Tibial artery (tissue), 4 donors: ENCODE results near the gene ETHE1.

Source experiments
- DNase-seq, 2 donors: peaks; one replicate each; pipeline ENCODE4 v3.0.0-alpha.2; 2019
- H3K27ac ChIP-seq, 2 donors: fragments of 200-600 bp; sonication (generic) in 1 of 2; 1 replicate in 1 of 2; 2 replicates in 1 of 2; pipeline ENCODE4 v1.5.1; 2018 to 2019; ENCODE audit warnings: mild to moderate bottlenecking in 1 of 2
- H3K27me3 ChIP-seq, 2 donors: fragments of 200-600 bp; sonication (generic) in 1 of 2; one replicate each; pipeline versions ENCODE4 v1.5.1 to v1.6.0; 2016 to 2019
- H3K36me3 ChIP-seq, 3 donors: fragments of 200-600 bp; sonication (generic) in 2 of 3; one replicate each; pipeline ENCODE4 v1.5.1; 2016 to 2019; ENCODE audit warnings: mild to moderate bottlenecking in 2 of 3
- H3K4me1 ChIP-seq, 4 donors: fragments of 200-600 bp; sonication (generic) in 2 of 4; 1 replicate in 3 of 4; 2 replicates in 1 of 4; pipeline ENCODE4 v1.5.1; 2016 to 2019
- H3K4me3 ChIP-seq, 2 donors: fragments of 200-600 bp; sonication (generic) in 1 of 2; 1 replicate in 1 of 2; 2 replicates in 1 of 2; pipeline ENCODE4 v1.5.1; 2018 to 2019; ENCODE audit warnings: mild to moderate bottlenecking in 2 of 2
- H3K9me3 ChIP-seq, 3 donors: fragments of 200-600 bp; sonication (generic) in 1 of 3; one replicate each; pipeline ENCODE4 v1.5.1; 2016 to 2019
- intact Hi-C: fragments of 100-400 bp; cut with DNase I; formaldehyde crosslinking; loops from one replicate; pipeline ENCODE4 v1.15.0; 2023; ENCODE audit warnings: low total_unique reads
- TF ChIP-seq, protein P1 (sequence below), 2 experiments: fragments of 200-600 bp in 1 of 2; fragments of 450-650 bp in 1 of 2; IDR thresholded peaks; one replicate each; pipeline ENCODE4 v1.5.1; 2017 to 2019; ENCODE audit warnings: antibody characterized with exemption in 2 of 2, mild to moderate bottlenecking in 1 of 2, moderate library complexity in 1 of 2

ETHE1 gene

DNA sequence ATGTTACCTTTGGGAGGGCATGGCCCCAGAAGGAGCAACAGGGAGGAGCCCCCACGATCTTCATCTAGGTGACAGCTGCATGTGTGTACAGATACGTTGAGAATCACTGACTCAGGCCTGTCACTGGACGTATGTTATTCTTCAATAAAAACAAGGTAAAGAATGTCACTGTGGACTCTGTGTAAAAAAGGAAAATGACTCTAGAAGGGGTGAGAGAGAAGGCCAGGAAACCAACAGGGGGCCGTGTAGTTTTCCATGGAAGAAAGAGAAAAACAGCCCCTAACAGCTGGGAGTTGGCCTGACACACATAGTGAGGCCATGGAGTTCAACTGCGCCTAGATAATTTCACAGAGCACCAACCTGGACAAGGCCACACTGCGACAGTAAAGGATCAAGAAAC, 59.7 kb downstream of the ETHE1 start:
- no peak overlapping the region for H3K27ac ChIP-seq
- intact Hi-C loops = no loop called here

DNA sequence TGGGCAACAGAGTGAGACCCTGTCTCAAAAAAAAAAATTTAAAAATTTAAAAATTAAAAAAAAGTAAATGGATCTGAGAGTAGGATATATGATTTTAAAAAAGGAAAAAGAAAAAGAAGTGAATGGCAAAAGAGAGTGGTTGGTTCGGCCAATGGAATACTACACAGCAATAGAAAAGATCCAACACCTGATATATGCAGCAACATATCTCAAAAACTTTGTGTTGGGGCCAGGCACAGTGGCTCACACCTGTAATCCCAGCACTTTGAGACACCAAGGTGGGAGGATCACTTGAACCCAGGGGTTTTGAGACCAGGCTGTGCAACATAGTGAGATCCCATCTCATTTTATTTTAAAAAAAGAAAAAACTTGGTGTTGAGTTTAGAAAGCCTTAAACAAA, 60.2 kb downstream of the ETHE1 start:
- H3K4me1 ChIP-seq = peaks cover 0 to 22% (median 11%) of the 10 kb centered on the region in 4 donors
- intact Hi-C loops = no loop called here
- no peak for DNase-seq
- no peak overlapping the region for H3K4me3 ChIP-seq
- no peaks in the 10 kb centered on the region for H3K36me3 ChIP-seq
- peaks cover 0 to 9% of the 10 kb centered on the region in 2 donors for H3K27me3 ChIP-seq
- no peak overlapping the region for H3K27ac ChIP-seq
- TF ChIP-seq, protein P1, sequence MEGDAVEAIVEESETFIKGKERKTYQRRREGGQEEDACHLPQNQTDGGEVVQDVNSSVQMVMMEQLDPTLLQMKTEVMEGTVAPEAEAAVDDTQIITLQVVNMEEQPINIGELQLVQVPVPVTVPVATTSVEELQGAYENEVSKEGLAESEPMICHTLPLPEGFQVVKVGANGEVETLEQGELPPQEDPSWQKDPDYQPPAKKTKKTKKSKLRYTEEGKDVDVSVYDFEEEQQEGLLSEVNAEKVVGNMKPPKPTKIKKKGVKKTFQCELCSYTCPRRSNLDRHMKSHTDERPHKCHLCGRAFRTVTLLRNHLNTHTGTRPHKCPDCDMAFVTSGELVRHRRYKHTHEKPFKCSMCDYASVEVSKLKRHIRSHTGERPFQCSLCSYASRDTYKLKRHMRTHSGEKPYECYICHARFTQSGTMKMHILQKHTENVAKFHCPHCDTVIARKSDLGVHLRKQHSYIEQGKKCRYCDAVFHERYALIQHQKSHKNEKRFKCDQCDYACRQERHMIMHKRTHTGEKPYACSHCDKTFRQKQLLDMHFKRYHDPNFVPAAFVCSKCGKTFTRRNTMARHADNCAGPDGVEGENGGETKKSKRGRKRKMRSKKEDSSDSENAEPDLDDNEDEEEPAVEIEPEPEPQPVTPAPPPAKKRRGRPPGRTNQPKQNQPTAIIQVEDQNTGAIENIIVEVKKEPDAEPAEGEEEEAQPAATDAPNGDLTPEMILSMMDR (IDR thresholded peaks at IDR 0.05) = no peak
- H3K9me3 ChIP-seq = no peaks in the 10 kb centered on the region

More for the DNA sequence above, 59.7 kb downstream of the ETHE1 start:
- Histone ChIP-seq H3K27me3 (peaks cover 0 to 9% of the 10 kb centered on the region in 2 donors), H3K4me1 (peaks cover 0 to 22% (median 11%) of the 10 kb centered on the region in 4 donors), H3K36me3 (no peaks in the 10 kb centered on the region), H3K9me3 (no peaks in the 10 kb centered on the region), H3K4me3 (no peak overlapping the region)
- TF ChIP-seq, protein P1 (IDR thresholded peaks at IDR 0.05) = no peak
- no peak for DNase-seq

DNA sequence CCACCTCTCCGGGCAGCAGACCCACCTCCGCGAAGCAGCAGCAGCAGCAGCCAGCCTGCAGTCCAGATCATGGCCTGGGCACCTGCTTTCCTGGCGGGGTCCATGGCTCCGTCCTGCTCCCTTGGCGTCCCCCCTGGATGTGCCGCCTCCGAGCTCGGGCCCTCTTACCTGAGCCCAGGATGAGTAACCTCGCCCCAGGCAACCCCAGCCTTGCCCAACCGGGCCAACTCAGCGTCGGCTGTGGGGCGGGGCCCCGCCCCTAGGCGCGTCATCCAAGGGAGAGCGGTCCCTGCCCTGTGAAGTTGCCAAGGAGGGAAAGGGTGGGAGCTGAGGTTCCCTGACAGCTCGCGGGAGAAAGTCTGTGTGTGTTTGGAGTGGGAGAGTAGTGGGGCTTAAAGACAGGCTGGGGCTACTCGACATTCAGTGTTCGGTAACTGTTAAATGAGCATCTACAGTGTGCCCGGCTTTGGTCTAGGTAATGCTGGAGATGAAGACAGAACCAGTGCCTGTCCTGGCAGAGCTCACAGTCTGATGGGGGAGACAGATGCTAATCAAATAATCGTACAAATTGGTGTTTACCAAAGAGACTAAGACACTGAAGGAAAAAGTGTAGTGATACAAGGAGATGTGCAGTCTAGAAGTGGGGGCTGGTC, 61.4 kb downstream of the ETHE1 start, which contains the start of gene LYPD3:
TSS of gene LYPD3 (minus strand) at position 141 of the 653 bp plus-strand sequence. CDS start at position 104, 37 bp downstream.
- intact Hi-C loops = no loop called here
- H3K27ac ChIP-seq = peak within 1 kb of the TSS; percentile 82 to 88
- H3K4me1 ChIP-seq = peaks cover 0 to 22% (median 11%) of the 10 kb centered on the region in 4 donors
- H3K27me3 ChIP-seq = peaks cover 0 to 9% of the 10 kb centered on the region in 2 donors
- DNase-seq = no peak
- peaks cover 0 to 6% (median 0%) of the 10 kb centered on the region in 3 donors for H3K36me3 ChIP-seq
- H3K9me3 ChIP-seq = no peaks in the 10 kb centered on the region
- H3K4me3 ChIP-seq = peak within 1 kb of the TSS; percentile 64 to 71
- TF ChIP-seq, protein P1 (IDR thresholded peaks at IDR 0.05) = no peak

DNA sequence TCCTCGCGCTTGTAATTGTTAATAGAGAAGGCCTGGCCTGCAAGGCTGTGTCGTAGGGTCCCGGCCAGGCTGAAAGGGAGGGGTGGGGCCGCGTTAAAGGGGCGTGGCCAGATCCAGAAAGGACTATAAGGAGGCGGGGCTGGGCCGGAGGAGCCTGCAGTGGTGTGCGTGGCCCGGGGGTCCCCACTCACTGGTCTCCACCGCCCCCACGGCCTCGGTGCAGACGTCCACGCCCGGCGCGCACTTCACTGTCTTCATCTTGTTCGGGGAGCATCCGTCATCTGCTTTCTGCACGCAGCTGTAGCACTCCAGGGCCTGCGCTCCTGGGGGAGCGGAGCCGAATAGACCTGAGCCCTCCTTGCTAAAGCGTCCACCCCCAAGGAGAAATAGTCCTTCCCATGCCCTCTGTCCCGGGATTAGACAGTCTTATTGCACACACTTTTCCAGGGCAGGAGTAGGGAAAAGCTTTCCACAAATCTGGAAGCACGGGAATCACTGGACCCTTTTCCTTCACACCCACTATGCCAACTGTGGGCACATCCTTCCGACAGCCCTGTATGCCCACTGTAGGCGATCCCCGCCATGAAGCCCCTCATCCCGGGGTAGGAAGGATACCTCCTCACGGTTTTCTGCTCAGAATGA, 62.7 kb downstream of the ETHE1 start:
- Histone ChIP-seq H3K4me1 (peaks cover 0 to 22% (median 11%) of the 10 kb centered on the region in 4 donors), H3K27ac (peak overlapping the region; percentile 82 to 88), H3K36me3 (peaks cover 0 to 6% (median 0%) of the 10 kb centered on the region in 3 donors), H3K27me3 (peaks cover 0 to 9% of the 10 kb centered on the region in 2 donors), H3K9me3 (no peaks in the 10 kb centered on the region), H3K4me3 (peak overlapping the region; percentile 64 to 71)
- intact Hi-C loops = loop anchor here (5.0 kb wide), 1 partner anchor 38 kb away; the partner anchor contains the start of gene PHLDB3
- TF ChIP-seq, protein P1 (IDR thresholded peaks at IDR 0.05) = no peak
- peak; percentile 83 to 87 for DNase-seq

DNA sequence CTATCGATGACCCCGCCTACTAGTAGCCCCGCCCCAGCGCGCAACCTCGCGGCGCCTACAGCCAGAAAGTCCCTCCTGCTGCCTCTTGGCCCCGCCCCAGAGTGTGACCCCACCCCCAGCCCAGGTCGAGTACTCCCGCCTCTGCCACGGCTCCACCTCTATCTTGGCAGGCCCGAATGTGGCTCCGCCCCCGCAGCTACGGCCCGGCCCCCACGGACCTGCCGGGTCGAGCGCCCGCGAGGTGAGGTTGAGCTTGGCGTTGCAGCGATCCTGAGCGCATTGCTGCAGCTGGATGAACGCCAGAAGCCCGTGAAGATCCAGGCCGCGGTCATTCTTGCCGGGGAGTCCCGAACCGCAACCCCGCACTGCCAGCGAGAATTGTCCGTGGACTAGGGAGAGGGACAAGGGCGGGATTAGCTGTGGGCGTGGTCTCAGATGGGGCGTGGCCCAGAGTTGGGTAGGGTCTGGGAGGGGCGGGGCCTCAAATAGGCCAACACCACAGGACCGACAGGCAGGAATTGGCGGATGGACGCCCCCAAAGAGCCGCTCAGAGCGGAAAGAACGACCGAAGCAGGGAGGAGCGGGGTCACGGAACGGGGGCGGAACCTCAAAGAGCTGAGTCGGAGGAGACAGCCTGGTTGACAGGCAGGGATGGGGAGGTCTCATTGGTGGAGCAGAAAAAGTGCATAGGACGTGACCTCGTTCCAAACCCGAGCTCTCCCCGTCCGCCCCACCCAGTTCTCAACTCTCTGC, 63.4 kb downstream of the ETHE1 start:
- Histone ChIP-seq H3K9me3 (no peaks in the 10 kb centered on the region), H3K4me3 (peak overlapping the region; percentile 64 to 71), H3K27me3 (peaks cover 0 to 9% of the 10 kb centered on the region in 2 donors), H3K4me1 (peaks cover 0 to 22% (median 11%) of the 10 kb centered on the region in 4 donors), H3K36me3 (peaks cover 0 to 6% (median 0%) of the 10 kb centered on the region in 3 donors), H3K27ac (peak overlapping the region; percentile 82 to 88)
- TF ChIP-seq, protein P1 (IDR thresholded peaks at IDR 0.05) = no peak
- intact Hi-C loops = loop anchor here (5.0 kb wide), 1 partner anchor 39 kb away; the partner anchor contains the start of gene PHLDB3
- peak; percentile 97 to 98 for DNase-seq
